CD4-positive, alpha-beta T cell treated with Interleukin-21 for 1 hour (primary cell): ENCODE data around the gene TMIGD1.

Experiments used
- DNase-seq: peaks from one replicate; pipeline ENCODE4 v3.0.0-alpha.2; 2020

Gene TMIGD1

GRCh38 chr17:30278032-30278431 is 55.8 kb downstream of the TMIGD1 start:
- DNase-seq, result peak; percentile 22

- DNase-seq, result no peak
Measured at GRCh38 chr17:30275911-30276310, 57.9 kb downstream of the TMIGD1 start.

- no peak for DNase-seq
Measured at GRCh38 chr17:30274887-30275286, 59.0 kb downstream of the TMIGD1 start.

- no peak for DNase-seq
Measured at GRCh38 chr17:30273373-30273772, 60.5 kb downstream of the TMIGD1 start.

GRCh38 chr17:30271102-30271501 is 62.8 kb downstream of the TMIGD1 start:
- no peak for DNase-seq

GRCh38 chr17:30267625-30268024 is 66.2 kb downstream of the TMIGD1 start:
- DNase-seq, result no peak
